Upper lobe of right lung (tissue), 1 donor: ENCODE results near the gene MAP2K7. TPM values are rescaled to one million over a fixed set of nuclear protein-coding genes. Genes with fewer than 3 reads are reported as not detected.

Experiments
- ATAC-seq: fragments of 200-7000 bp; cut with Tn5 transposase; one replicate; pipeline ENCODE4 v1.9.1; 2020; ENCODE audit warnings: mild to moderate bottlenecking, moderate library complexity
- DNase-seq: peaks from one replicate; pipeline ENCODE4 v3.0.0-alpha.2; 2020
- H3K27ac ChIP-seq: fragments of 200-600 bp; one replicate; pipeline ENCODE4 v1.8.0; 2022
- H3K27me3 ChIP-seq: fragments of 200-600 bp; one replicate; pipeline ENCODE4 v1.8.0; 2022; ENCODE audit warnings: mild to moderate bottlenecking
- H3K36me3 ChIP-seq: fragments of 200-600 bp; one replicate; pipeline ENCODE4 v1.8.0; 2022
- H3K4me1 ChIP-seq: fragments of 200-600 bp; one replicate; pipeline ENCODE4 v1.8.0; 2022
- H3K4me3 ChIP-seq: fragments of 200-600 bp; one replicate; pipeline ENCODE4 v1.8.0; 2022; ENCODE audit warnings: mild to moderate bottlenecking
- H3K9me3 ChIP-seq: fragments of 200-600 bp; one replicate; pipeline ENCODE4 v1.8.0; 2022
- CTCF ChIP-seq: fragments of 200-600 bp; IDR thresholded peaks from one replicate; pipeline ENCODE4 v1.8.0; 2022; ENCODE audit warnings: antibody characterized with exemption
- intact Hi-C: fragments of 100-400 bp; cut with DNase I; formaldehyde crosslinking; loops from one replicate; pipeline ENCODE4 v1.11.0; 2022
- total RNA-seq: library from RNA; stranded (reverse); fragmentation: NEBNext Ultra II Directional; extraction: Animal tissue kit (Norgen Biotek cat#: 25700); gene quantifications from one replicate; pipeline ENCODE4 v1.2.1, GENCODE V29; 2021
- donor health status: DM: no; HTN: yes; CAD: no; lungs with severe emphysema.

MAP2K7 gene
- total RNA-seq, 1 donor from 2014 or later = 36.4 TPM

GRCh38 chr19:7930765-7931164 lies 27.1 kb downstream of the MAP2K7 start:
- no peak for TF ChIP-seq CTCF
- DNase-seq (no peak), ATAC-seq (no peak)
- H3K27ac ChIP-seq = peak overlapping the region; percentile 51
- peaks cover 56% of the 10 kb centered on the region for H3K36me3 ChIP-seq
- H3K4me1 ChIP-seq = peaks cover 8% of the 10 kb centered on the region
- H3K4me3 ChIP-seq = no peak overlapping the region
- intact Hi-C loops = no loop called here
- no peaks in the 10 kb centered on the region for H3K27me3 ChIP-seq
- no peaks in the 10 kb centered on the region for H3K9me3 ChIP-seq

GRCh38 chr19:7931221-7932061 lies 27.8 kb downstream of the MAP2K7 start:
- DNase-seq (no peak), ATAC-seq (no peak)
- Histone ChIP-seq H3K27me3 (no peaks in the 10 kb centered on the region), H3K9me3 (no peaks in the 10 kb centered on the region), H3K4me3 (no peak overlapping the region), H3K4me1 (peaks cover 4% of the 10 kb centered on the region), H3K27ac (peak overlapping the region; percentile 51), H3K36me3 (peaks cover 63% of the 10 kb centered on the region)
- intact Hi-C loops = no loop called here
- TF ChIP-seq CTCF = no peak

- ATAC-seq (no peak), DNase-seq (no peak)
- no peak overlapping the region for H3K4me3 ChIP-seq
- no peaks in the 10 kb centered on the region for H3K27me3 ChIP-seq
- no peak overlapping the region for H3K27ac ChIP-seq
- intact Hi-C loops = no loop called here
- TF ChIP-seq CTCF = no peak
- H3K36me3 ChIP-seq = peaks cover 72% of the 10 kb centered on the region
- H3K4me1 ChIP-seq = no peaks in the 10 kb centered on the region
- H3K9me3 ChIP-seq = no peaks in the 10 kb centered on the region
Measured at GRCh38 chr19:7932276-7932929, 28.7 kb downstream of the MAP2K7 start.

DNA sequence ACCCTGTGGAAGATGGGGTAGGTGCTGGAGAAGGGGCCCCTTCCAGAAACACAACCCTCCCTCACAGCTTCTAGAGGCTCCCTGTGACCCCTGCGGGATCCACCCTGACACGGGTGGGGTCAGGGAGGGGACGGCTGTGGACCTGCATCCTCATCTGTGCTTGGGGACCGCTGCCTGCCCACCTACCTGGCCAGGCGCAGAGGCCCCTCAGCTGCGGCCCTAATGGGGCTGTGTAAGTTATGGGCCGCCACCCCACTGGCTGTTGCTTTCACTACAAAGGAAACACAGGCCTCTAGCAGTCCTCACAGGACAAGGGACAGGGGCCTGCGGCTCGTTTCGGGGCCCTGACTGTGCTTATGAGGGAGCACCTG lies 29.2 kb downstream of the MAP2K7 start:
- Histone ChIP-seq H3K9me3 (no peaks in the 10 kb centered on the region), H3K4me3 (no peak overlapping the region), H3K27me3 (no peaks in the 10 kb centered on the region), H3K27ac (no peak overlapping the region), H3K36me3 (peaks cover 78% of the 10 kb centered on the region), H3K4me1 (no peaks in the 10 kb centered on the region)
- TF ChIP-seq CTCF = no peak
- intact Hi-C loops = no loop called here
- no peak for DNase-seq
- ATAC-seq = no peak

DNA sequence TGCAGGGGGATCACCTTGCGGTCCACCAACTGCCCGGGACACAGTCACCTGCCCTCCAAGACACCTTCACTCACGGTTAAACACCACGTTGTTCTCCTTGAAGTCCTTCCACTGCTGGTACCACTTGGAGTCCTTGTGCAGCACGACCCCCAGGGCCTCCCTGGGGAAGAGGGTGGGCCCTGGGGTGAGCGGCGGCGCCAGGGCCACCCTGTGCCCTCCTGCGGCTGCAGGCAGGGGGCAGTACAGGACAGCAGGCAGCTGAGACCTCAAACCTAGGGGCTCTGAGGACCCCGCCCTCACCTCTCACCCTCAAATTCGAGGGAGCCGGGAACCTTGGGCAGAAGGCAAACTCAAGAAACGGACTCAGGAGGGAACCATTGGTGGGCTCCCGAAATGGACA lies 29.7 kb downstream of the MAP2K7 start:
- H3K27ac ChIP-seq = no peak overlapping the region
- H3K36me3 ChIP-seq = peaks cover 81% of the 10 kb centered on the region
- no peaks in the 10 kb centered on the region for H3K27me3 ChIP-seq
- peak; percentile 15 for TF ChIP-seq CTCF
- H3K9me3 ChIP-seq = no peaks in the 10 kb centered on the region
- intact Hi-C loops = no loop called here
- ATAC-seq = no peak
- no peaks in the 10 kb centered on the region for H3K4me1 ChIP-seq
- no peak for DNase-seq
- no peak overlapping the region for H3K4me3 ChIP-seq
